Testis (tissue), 3 donors: Measurements from ENCODE around the gene ERMARD. TPM values are rescaled to one million over a fixed set of nuclear protein-coding genes. Genes with fewer than 3 reads are reported as not detected.

Source experiments
- DNase-seq: peaks from one replicate; pipeline ENCODE4 v3.0.0-alpha.2; 2019
- H3K27ac ChIP-seq, 2 donors: fragments of 200-600 bp; sonication (generic); one replicate each; pipeline ENCODE4 v1.5.1; 2019
- H3K27me3 ChIP-seq: fragments of 200-600 bp; sonication (generic); one replicate; pipeline ENCODE4 v1.5.1; 2019
- H3K36me3 ChIP-seq: fragments of 200-600 bp; sonication (generic); one replicate; pipeline ENCODE4 v1.5.1; 2017; ENCODE audit warnings: low read depth; ENCODE audit errors: missing control alignments
- H3K4me1 ChIP-seq: fragments of 200-600 bp; sonication (generic); one replicate; pipeline ENCODE4 v1.5.1; 2019
- H3K4me3 ChIP-seq, 2 donors: fragments of 200-600 bp; sonication (generic); one replicate each; pipeline ENCODE4 v1.5.1; 2017 to 2019
- H3K9me3 ChIP-seq: fragments of 200-600 bp; sonication (generic); one replicate; pipeline ENCODE4 v1.5.1; 2017
- POLR2A ChIP-seq: fragments of 450-650 bp; IDR thresholded peaks from one replicate; pipeline ENCODE4 v1.6.1; 2017; ENCODE audit warnings: antibody characterized with exemption, mild to moderate bottlenecking, moderate library complexity
- WGBS, 2 donors: methylation state at CpG; one replicate each; pipeline ENCODE4 v1.1.5; 2018; 5-methylcytosine and 5-hydroxymethylcytosine counted together
- intact Hi-C: fragments of 100-400 bp; cut with DNase I; formaldehyde crosslinking; loops from one replicate; pipeline ENCODE4 v1.15.1; 2023; ENCODE audit warnings: low total_unique reads
- polyA plus RNA-seq: library from polyadenylated mRNA; stranded (reverse); fragments of 350-450 nt; fragmentation: Illumina TruSeq; extraction: RNeasy Lipid Tissue Mini Kit (QIAGEN cat#74804); gene quantifications from one replicate; pipeline ENCODE4 v1.2.3, GENCODE V29; 2014; ENCODE audit warnings: low read depth, low replicate concordance; ENCODE audit not compliant: insufficient read depth
- total RNA-seq, 2 donors: library from RNA; depleted of rRNA; stranded (reverse); fragments of >200 nt; gene quantifications; one replicate each; pipeline ENCODE4 v1.2.3, GENCODE V29; 2016
- TF ChIP-seq, protein P1 (sequence below), 3 experiments: fragments of 450-650 bp in 2 of 3; fragments of 200-600 bp in 1 of 3; sonication (generic) in 1 of 3; IDR thresholded peaks; one replicate each; pipeline ENCODE4 v1.5.1; 2016 to 2019; ENCODE audit warnings: antibody characterized with exemption in 3 of 3, mild to moderate bottlenecking in 2 of 3, moderate library complexity in 1 of 3

Gene ERMARD
- total and polyA plus RNA-seq, 3 donors from 2014 or later, result 48.3 to 77.6 (median 56.6) TPM

DNA sequence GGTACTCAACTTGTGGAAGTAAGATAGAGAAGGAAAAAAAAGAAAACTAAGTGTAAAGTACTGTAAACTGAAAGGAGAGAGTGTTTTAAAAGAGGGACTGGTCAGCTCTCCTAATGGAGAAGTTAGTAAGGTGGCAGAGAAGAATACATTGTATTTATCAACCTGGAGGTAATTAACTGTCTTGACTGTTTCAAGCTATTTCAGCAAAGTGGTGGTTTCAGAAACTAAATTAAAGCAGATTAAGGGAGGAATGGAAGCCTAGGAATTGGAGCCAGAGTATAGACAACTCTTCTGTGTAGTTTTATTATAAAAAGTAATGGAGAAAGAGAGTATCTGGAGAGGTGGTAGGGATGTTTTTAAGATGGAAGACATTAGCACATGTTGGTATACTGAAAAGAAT, 24.5 kb upstream of the ERMARD start:
- H3K27ac ChIP-seq, result no peak overlapping the region
- no peaks in the 10 kb centered on the region for H3K9me3 ChIP-seq
- no peaks in the 10 kb centered on the region for H3K27me3 ChIP-seq
- DNase-seq, result no peak
- H3K4me1 ChIP-seq, result peaks cover 10% of the 10 kb centered on the region
- no peak overlapping the region for H3K4me3 ChIP-seq
- TF ChIP-seq, protein P1, sequence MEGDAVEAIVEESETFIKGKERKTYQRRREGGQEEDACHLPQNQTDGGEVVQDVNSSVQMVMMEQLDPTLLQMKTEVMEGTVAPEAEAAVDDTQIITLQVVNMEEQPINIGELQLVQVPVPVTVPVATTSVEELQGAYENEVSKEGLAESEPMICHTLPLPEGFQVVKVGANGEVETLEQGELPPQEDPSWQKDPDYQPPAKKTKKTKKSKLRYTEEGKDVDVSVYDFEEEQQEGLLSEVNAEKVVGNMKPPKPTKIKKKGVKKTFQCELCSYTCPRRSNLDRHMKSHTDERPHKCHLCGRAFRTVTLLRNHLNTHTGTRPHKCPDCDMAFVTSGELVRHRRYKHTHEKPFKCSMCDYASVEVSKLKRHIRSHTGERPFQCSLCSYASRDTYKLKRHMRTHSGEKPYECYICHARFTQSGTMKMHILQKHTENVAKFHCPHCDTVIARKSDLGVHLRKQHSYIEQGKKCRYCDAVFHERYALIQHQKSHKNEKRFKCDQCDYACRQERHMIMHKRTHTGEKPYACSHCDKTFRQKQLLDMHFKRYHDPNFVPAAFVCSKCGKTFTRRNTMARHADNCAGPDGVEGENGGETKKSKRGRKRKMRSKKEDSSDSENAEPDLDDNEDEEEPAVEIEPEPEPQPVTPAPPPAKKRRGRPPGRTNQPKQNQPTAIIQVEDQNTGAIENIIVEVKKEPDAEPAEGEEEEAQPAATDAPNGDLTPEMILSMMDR (IDR thresholded peaks at IDR 0.05), result no peak
- no peak for TF ChIP-seq POLR2A
- intact Hi-C loops, result no loop called here
- H3K36me3 ChIP-seq, result no peaks in the 10 kb centered on the region

DNA sequence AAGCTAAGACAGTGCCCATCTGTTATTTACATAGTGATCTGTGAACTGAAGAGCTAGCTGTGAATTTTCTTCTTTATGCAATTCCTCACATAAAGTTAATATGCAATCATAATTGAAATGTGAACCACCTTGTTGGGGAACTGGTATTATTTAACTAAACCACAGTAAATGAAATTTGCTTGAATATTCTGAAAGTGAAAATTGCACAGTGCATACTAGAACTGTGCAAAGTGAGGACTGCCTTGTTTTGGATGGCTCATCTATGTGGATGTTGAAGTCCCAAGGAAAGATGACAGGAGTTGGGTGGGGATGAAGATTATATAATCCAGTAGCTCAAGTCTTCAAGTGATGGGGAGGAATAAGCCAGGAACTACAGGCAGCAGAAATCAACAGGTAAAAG, 21.5 kb upstream of the ERMARD start:
- no peaks in the 10 kb centered on the region for H3K36me3 ChIP-seq
- H3K27ac ChIP-seq, result no peak overlapping the region
- H3K4me3 ChIP-seq, result no peak overlapping the region
- TF ChIP-seq, protein P1 (IDR thresholded peaks at IDR 0.05), result no peak
- no peak for TF ChIP-seq POLR2A
- peaks cover 4% of the 10 kb centered on the region for H3K4me1 ChIP-seq
- H3K9me3 ChIP-seq, result no peaks in the 10 kb centered on the region
- no peak for DNase-seq
- no peaks in the 10 kb centered on the region for H3K27me3 ChIP-seq
- intact Hi-C loops, result no loop called here

DNA sequence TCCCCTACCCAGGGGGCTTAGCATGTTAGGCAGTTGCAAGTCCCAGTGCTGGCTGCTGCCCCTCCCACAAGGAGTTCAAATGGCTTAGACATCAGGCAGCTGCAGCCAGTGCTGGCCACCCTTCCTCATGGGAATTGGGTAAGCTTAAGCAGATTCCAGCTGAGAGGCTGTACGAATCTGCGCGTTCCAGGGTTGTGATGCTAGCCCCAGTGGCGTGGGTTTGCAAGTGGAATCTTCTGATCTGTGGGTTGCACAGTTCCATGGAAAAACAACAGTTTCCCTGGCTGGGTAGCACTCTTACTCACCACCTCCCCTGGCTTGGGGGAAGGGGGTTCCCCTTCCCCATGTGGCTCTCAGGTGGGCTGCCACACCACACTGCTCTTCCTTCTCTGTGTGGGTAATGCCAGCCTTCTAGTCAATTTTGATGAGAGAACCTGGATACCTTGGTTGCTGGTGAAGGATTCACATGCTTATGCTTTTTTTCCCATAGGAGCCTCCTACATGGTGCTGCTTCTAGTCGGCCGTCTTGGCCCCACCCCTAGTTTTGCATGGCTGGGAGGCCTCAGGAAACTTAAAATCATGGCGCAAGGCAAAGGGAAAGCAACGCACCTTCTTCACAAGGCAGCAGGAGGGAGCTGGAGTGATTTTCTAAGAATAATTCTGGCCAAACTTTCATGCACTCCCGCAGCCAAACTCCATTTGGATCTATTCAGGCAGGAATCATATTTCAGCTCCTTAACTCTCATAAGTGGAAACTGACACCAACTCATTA, 13.0 kb upstream of the ERMARD start:
- H3K27me3 ChIP-seq, result no peaks in the 10 kb centered on the region
- intact Hi-C loops, result no loop called here
- H3K4me1 ChIP-seq, result no peaks in the 10 kb centered on the region
- 62 to 66% methylated on average over 6 to 9 of the region's 9 CpGs for WGBS, 2 donors
- H3K4me3 ChIP-seq, result no peak overlapping the region
- H3K9me3 ChIP-seq, result no peaks in the 10 kb centered on the region
- TF ChIP-seq, protein P1 (IDR thresholded peaks at IDR 0.05), result no peak
- no peak for TF ChIP-seq POLR2A
- no peaks in the 10 kb centered on the region for H3K36me3 ChIP-seq
- no peak for DNase-seq
- H3K27ac ChIP-seq, result no peak overlapping the region

DNA sequence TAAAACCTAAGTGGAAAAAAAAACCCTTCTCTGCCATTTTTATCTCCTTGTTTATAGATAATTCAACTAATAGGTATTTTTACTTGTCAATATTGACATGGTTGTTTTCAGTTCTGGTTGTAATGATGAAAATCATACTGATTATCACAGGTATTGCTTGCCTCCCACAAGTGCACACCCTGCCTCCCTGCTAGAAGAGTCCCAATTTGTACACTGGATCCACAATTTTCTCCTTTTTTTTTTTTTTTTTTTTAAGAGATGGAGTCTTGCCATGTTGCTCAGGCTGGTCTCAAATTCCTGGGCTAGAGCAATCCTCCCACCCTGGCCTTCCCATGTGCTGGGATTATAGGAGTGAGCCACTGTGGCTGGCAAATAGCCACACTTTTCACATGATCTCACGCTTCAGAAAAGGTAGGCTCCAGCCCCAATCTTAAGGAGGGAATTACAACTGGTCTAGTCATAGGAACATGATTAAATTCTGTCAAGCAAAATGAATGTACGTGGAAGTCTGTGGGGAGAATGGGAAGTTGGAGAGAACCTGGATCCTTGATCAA, 12.4 kb upstream of the ERMARD start:
- H3K4me1 ChIP-seq, result no peaks in the 10 kb centered on the region
- no peaks in the 10 kb centered on the region for H3K36me3 ChIP-seq
- H3K4me3 ChIP-seq, result no peak overlapping the region
- DNase-seq, result no peak
- no peaks in the 10 kb centered on the region for H3K27me3 ChIP-seq
- 81 to 89% methylated on average over 2 of the region's 2 CpGs for WGBS, 2 donors
- H3K27ac ChIP-seq, result no peak overlapping the region
- no peaks in the 10 kb centered on the region for H3K9me3 ChIP-seq
- no peak for TF ChIP-seq POLR2A
- TF ChIP-seq, protein P1 (IDR thresholded peaks at IDR 0.05), result no peak
- intact Hi-C loops, result no loop called here

DNA sequence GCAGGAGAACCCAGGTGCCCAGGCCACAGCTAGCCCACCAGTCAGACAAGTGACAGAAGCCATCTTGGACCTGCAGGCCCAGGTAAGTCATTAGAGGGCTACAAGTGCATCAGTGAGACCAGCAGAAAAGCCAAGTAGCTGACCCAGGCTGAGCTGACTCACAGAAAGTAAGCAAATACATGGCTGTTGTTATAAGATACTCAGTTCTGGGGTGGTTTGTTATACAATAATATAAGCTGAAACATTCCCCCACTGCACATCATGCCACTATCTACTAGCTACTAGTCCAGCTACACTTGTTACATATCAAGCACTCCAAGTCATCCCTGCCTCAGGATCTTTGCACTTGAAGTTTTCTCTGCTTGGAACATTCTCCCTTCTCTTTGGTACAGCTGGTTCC, 10.1 kb upstream of the ERMARD start:
- no peaks in the 10 kb centered on the region for H3K4me1 ChIP-seq
- intact Hi-C loops, result no loop called here
- H3K9me3 ChIP-seq, result no peaks in the 10 kb centered on the region
- H3K4me3 ChIP-seq, result no peak overlapping the region
- no peaks in the 10 kb centered on the region for H3K27me3 ChIP-seq
- TF ChIP-seq, protein P1 (IDR thresholded peaks at IDR 0.05), result no peak
- no peak for TF ChIP-seq POLR2A
- no peak overlapping the region for H3K27ac ChIP-seq
- DNase-seq, result no peak
- no peaks in the 10 kb centered on the region for H3K36me3 ChIP-seq
